ENCODE measurements around the gene INAVA. TPM values are rescaled to one million over a fixed set of nuclear protein-coding genes. Genes with fewer than 3 reads are reported as not detected.

The INAVA gene
- polyA plus RNA-seq, result under 1 TPM in 1 of 3 donors, not detected in 2; 0.10 TPM

- DNase-seq, result no peak
- no peaks in the 10 kb centered on the region for H3K9me3 Mint-ChIP-seq
- no peak within 1 kb of the TSS for H3K4me3 Mint-ChIP-seq
- H3K36me3 Mint-ChIP-seq, result no peaks in the 10 kb centered on the region
- H3K27me3 Mint-ChIP-seq (ENCODE audit: low read depth in 3 of 3), result peaks cover 4 to 19% (median 15%) of the 10 kb centered on the region in 3 donors
- peaks cover 17 to 25% of the 10 kb centered on the region in 2 donors for H3K4me1 Mint-ChIP-seq
- H3K27ac Mint-ChIP-seq, result no peak within 1 kb of the TSS
Observed at GRCh38 chr1:200894712-200895442, at the start of gene INAVA. INAVA (plus strand) TSS chr1:200894900; CDS start chr1:200898401, 3,501 bp downstream.

GRCh38 chr1:200845360-200845759 is 49.3 kb upstream of the INAVA start:
- no peaks in the 10 kb centered on the region for H3K9me3 Mint-ChIP-seq
- peaks cover 0 to 2% (median 1%) of the 10 kb centered on the region in 3 donors for H3K27me3 Mint-ChIP-seq (ENCODE audit: low read depth in 3 of 3)
- H3K4me3 Mint-ChIP-seq, result no peak overlapping the region
- H3K27ac Mint-ChIP-seq, result no peak overlapping the region
- H3K36me3 Mint-ChIP-seq, result no peaks in the 10 kb centered on the region
- H3K4me1 Mint-ChIP-seq, result peaks cover 14 to 18% of the 10 kb centered on the region in 2 donors
- no peak for DNase-seq

- Mint-ChIP-seq H3K27me3 (ENCODE audit: low read depth in 3 of 3) (peaks cover 0 to 2% (median 1%) of the 10 kb centered on the region in 3 donors), H3K36me3 (no peaks in the 10 kb centered on the region), H3K4me1 (peaks cover 15 to 21% of the 10 kb centered on the region in 2 donors), H3K9me3 (no peaks in the 10 kb centered on the region), H3K27ac (no peak overlapping the region), H3K4me3 (no peak overlapping the region)
- no peak for DNase-seq
Observed at GRCh38 chr1:200846398-200846797, 48.3 kb upstream of the INAVA start.

GRCh38 chr1:200849430-200849829 is 45.3 kb upstream of the INAVA start:
- Mint-ChIP-seq H3K27me3 (ENCODE audit: low read depth in 3 of 3) (peaks cover 0 to 3% (median 2%) of the 10 kb centered on the region in 3 donors), H3K4me3 (peak overlapping the region in 1 of 5 donors; percentile 2), H3K4me1 (peaks cover 15 to 21% of the 10 kb centered on the region in 2 donors), H3K36me3 (no peaks in the 10 kb centered on the region), H3K27ac (no peak overlapping the region), H3K9me3 (no peaks in the 10 kb centered on the region)
- DNase-seq, result peak in 1 of 3 donors; percentile 4

GRCh38 chr1:200850554-200850953 is 44.1 kb upstream of the INAVA start:
- Mint-ChIP-seq H3K36me3 (no peaks in the 10 kb centered on the region), H3K4me3 (no peak overlapping the region), H3K9me3 (no peaks in the 10 kb centered on the region), H3K27ac (no peak overlapping the region), H3K27me3 (ENCODE audit: low read depth in 3 of 3) (peaks cover 0 to 3% (median 2%) of the 10 kb centered on the region in 3 donors), H3K4me1 (peaks cover 15 to 21% of the 10 kb centered on the region in 2 donors)
- DNase-seq, result no peak

GRCh38 chr1:200856716-200857357 is 37.9 kb upstream of the INAVA start:
- Mint-ChIP-seq H3K27me3 (ENCODE audit: low read depth in 3 of 3) (peaks cover 0 to 1% (median 0%) of the 10 kb centered on the region in 3 donors), H3K27ac (no peak overlapping the region), H3K4me1 (peaks cover 16 to 25% of the 10 kb centered on the region in 2 donors), H3K36me3 (no peaks in the 10 kb centered on the region), H3K4me3 (no peak overlapping the region), H3K9me3 (no peaks in the 10 kb centered on the region)
- DNase-seq, result no peak

- peak overlapping the region in 3 of 5 donors; percentile 44 to 55 (median 48) for H3K4me3 Mint-ChIP-seq
- no peaks in the 10 kb centered on the region for H3K36me3 Mint-ChIP-seq
- H3K27ac Mint-ChIP-seq, result no peak overlapping the region
Observed at GRCh38 chr1:200857804-200858203, 36.9 kb upstream of the INAVA start.

GRCh38 chr1:200861937-200862647 is 32.6 kb upstream of the INAVA start:
- Mint-ChIP-seq H3K4me3 (peak overlapping the region; percentile 16 to 83 (median 36)), H3K27ac (peak overlapping the region; percentile 44 to 88 (median 82)), H3K9me3 (no peaks in the 10 kb centered on the region), H3K27me3 (ENCODE audit: low read depth in 3 of 3) (peaks cover under 1 to 5% (median 1%) of the 10 kb centered on the region in 3 donors), H3K36me3 (no peaks in the 10 kb centered on the region), H3K4me1 (peaks cover 40 to 46% of the 10 kb centered on the region in 2 donors)
- DNase-seq, result peak in 1 of 3 donors; percentile 38

More at GRCh38 chr1:200857804-200858203, 36.9 kb upstream of the INAVA start:
- Mint-ChIP-seq H3K27me3 (ENCODE audit: low read depth in 3 of 3) (peaks cover 1 to 5% (median 1%) of the 10 kb centered on the region in 3 donors), H3K9me3 (no peaks in the 10 kb centered on the region), H3K4me1 (peaks cover 26 to 35% of the 10 kb centered on the region in 2 donors)
- peak in 1 of 3 donors; percentile 9 for DNase-seq

- Mint-ChIP-seq H3K9me3 (no peaks in the 10 kb centered on the region), H3K27me3 (ENCODE audit: low read depth in 3 of 3) (peaks cover 1 to 5% (median 4%) of the 10 kb centered on the region in 3 donors), H3K36me3 (no peaks in the 10 kb centered on the region), H3K4me1 (peaks cover 34 to 44% of the 10 kb centered on the region in 2 donors), H3K27ac (peak overlapping the region; percentile 44 to 86 (median 74)), H3K4me3 (peak overlapping the region; percentile 36 to 83 (median 52))
- peak; percentile 34 to 64 (median 36) for DNase-seq
Observed at GRCh38 chr1:200862713-200863415, 31.8 kb upstream of the INAVA start.

GRCh38 chr1:200866116-200866515 is 28.6 kb upstream of the INAVA start:
- no peak for DNase-seq
- Mint-ChIP-seq H3K27ac (peak overlapping the region in 1 of 6 donors; percentile 7), H3K36me3 (no peaks in the 10 kb centered on the region), H3K4me1 (peaks cover 45 to 52% of the 10 kb centered on the region in 2 donors), H3K4me3 (peak overlapping the region in 1 of 5 donors; percentile 14), H3K27me3 (ENCODE audit: low read depth in 3 of 3) (peaks cover 4 to 5% (median 4%) of the 10 kb centered on the region in 3 donors), H3K9me3 (no peaks in the 10 kb centered on the region)

- peak in 1 of 3 donors; percentile 27 for DNase-seq
- H3K27me3 Mint-ChIP-seq (ENCODE audit: low read depth in 3 of 3), result peaks cover 4 to 5% (median 4%) of the 10 kb centered on the region in 3 donors
- H3K9me3 Mint-ChIP-seq, result no peaks in the 10 kb centered on the region
- H3K36me3 Mint-ChIP-seq, result no peaks in the 10 kb centered on the region
- peak overlapping the region in 1 of 5 donors; percentile 14 for H3K4me3 Mint-ChIP-seq
- peak overlapping the region in 2 of 6 donors; percentile 7 to 74 for H3K27ac Mint-ChIP-seq
- peaks cover 49 to 56% of the 10 kb centered on the region in 2 donors for H3K4me1 Mint-ChIP-seq
Observed at GRCh38 chr1:200866521-200866920, 28.2 kb upstream of the INAVA start.

GRCh38 chr1:200867018-200867811 is 27.5 kb upstream of the INAVA start:
- peak overlapping the region in 3 of 6 donors; percentile 46 to 83 (median 58) for H3K27ac Mint-ChIP-seq
- H3K27me3 Mint-ChIP-seq (ENCODE audit: low read depth in 3 of 3), result peaks cover 4 to 6% (median 5%) of the 10 kb centered on the region in 3 donors
- no peaks in the 10 kb centered on the region for H3K9me3 Mint-ChIP-seq
- H3K4me1 Mint-ChIP-seq, result peaks cover 50 to 57% of the 10 kb centered on the region in 2 donors
- no peaks in the 10 kb centered on the region for H3K36me3 Mint-ChIP-seq
- peak in 1 of 3 donors; percentile 18 for DNase-seq
- H3K4me3 Mint-ChIP-seq, result peak overlapping the region in 1 of 5 donors; percentile 72

Measured in immature natural killer cell (primary cell).